Common myeloid progenitor, CD34-positive (primary cell): ENCODE measurements around the gene TMEM150B.

Experiments
- CTCF ChIA-PET: fragments of 350-600 bp; sonication (Branson Sonifier 250); formaldehyde crosslinking; loops from one replicate; lab custom pipeline; 2021; ENCODE audit warnings: antibody characterized with exemption; lab: Charles Lee
- POLR2A ChIA-PET: fragments of 350-600 bp; sonication (Branson Sonifier 250); formaldehyde crosslinking; loops from one replicate; lab custom pipeline; 2021; ENCODE audit warnings: antibody characterized with exemption; lab: Charles Lee
- DNase-seq, 3 donors: peaks; one replicate each; pipeline versions ENCODE4 v3.0.0 to v3.0.0-alpha.2; 2013
- H3K27ac ChIP-seq, 2 experiments: 1 replicate in 1 of 2; 2 replicates in 1 of 2; pipeline ENCODE4 v1.7.0; 2013; ENCODE audit warnings: inconsistent platforms in 2 of 2, low read length in 2 of 2, mild to moderate bottlenecking in 2 of 2, low read depth in 1 of 2, moderate library complexity in 1 of 2; ENCODE audit not compliant: severe bottlenecking in 2 of 2, insufficient read depth in 1 of 2, poor library complexity in 1 of 2
- H3K27me3 ChIP-seq, 5 experiments: replicated peaks in 2 of 5; 1 replicate in 3 of 5; 2 replicates in 2 of 5; pipeline versions ENCODE4 v1.6.1 to v1.7.0; 2013; ENCODE audit warnings: low read length in 4 of 5, mild to moderate bottlenecking in 2 of 5, moderate library complexity in 2 of 5, inconsistent platforms in 1 of 5; ENCODE audit not compliant: insufficient read depth in 5 of 5, control insufficient read depth in 4 of 5
- H3K36me3 ChIP-seq, 4 experiments: 1 replicate in 2 of 4; 2 replicates in 2 of 4; pipeline versions ENCODE4 v1.6.1 to v1.7.0; 2013; ENCODE audit warnings: low read length in 3 of 4, control low read depth in 1 of 4, mild to moderate bottlenecking in 1 of 4; ENCODE audit not compliant: control insufficient read depth in 4 of 4, insufficient read depth in 4 of 4
- H3K4me1 ChIP-seq, 4 experiments: 1 replicate in 3 of 4; 2 replicates in 1 of 4; pipeline versions ENCODE4 v1.6.1 to v1.7.1; 2013; ENCODE audit warnings: low read length in 3 of 4, mild to moderate bottlenecking in 3 of 4, control low read depth in 1 of 4, inconsistent platforms in 1 of 4, moderate library complexity in 1 of 4; ENCODE audit not compliant: control insufficient read depth in 4 of 4, insufficient read depth in 4 of 4; ENCODE audit errors: control extremely low read depth in 1 of 4
- H3K4me3 ChIP-seq, 7 experiments: 1 replicate in 4 of 7; 2 replicates in 3 of 7; pipeline versions ENCODE4 v1.5.1 to v1.7.0; 2013; ENCODE audit warnings: mild to moderate bottlenecking in 7 of 7, low read length in 6 of 7, moderate library complexity in 6 of 7, inconsistent platforms in 2 of 7, low read depth in 2 of 7, control low read depth in 1 of 7; ENCODE audit not compliant: insufficient read depth in 4 of 7, control insufficient read depth in 1 of 7; ENCODE audit errors: extremely low read depth in 1 of 7
- H3K9me3 ChIP-seq, 5 experiments: 1 replicate in 4 of 5; 2 replicates in 1 of 5; pipeline versions ENCODE4 v1.6.1 to v1.7.1; 2013; ENCODE audit warnings: low read length in 4 of 5, mild to moderate bottlenecking in 2 of 5, inconsistent platforms in 1 of 5, low read depth in 1 of 5, moderate library complexity in 1 of 5; ENCODE audit not compliant: control insufficient read depth in 4 of 5, insufficient read depth in 2 of 5; ENCODE audit errors: control extremely low read depth in 1 of 5
- WGBS: methylation state at CpG from one replicate; pipeline ENCODE4 v1.1.5; 2013; ENCODE audit not compliant: insufficient coverage; 5-methylcytosine and 5-hydroxymethylcytosine counted together

TMEM150B gene

GRCh38 chr19:55272142-55272541 is 53.0 kb downstream of the TMEM150B start:
- WGBS: 98% methylated on average over 17 of the region's 18 CpGs
- ChIA-PET CTCF (no interaction called here), POLR2A (no interaction called here)
- Histone ChIP-seq H3K4me3 (no peak overlapping the region), H3K27ac (no peak overlapping the region), H3K9me3 (no peaks in the 10 kb centered on the region), H3K27me3 (no peaks in the 10 kb centered on the region), H3K4me1 (no peaks in the 10 kb centered on the region), H3K36me3 (peaks cover 7 to 48% (median 35%) of the 10 kb centered on the region in 4 experiments)
- no peak for DNase-seq

- H3K36me3 ChIP-seq: peaks cover 7 to 44% (median 28%) of the 10 kb centered on the region in 4 experiments
- H3K27ac ChIP-seq: no peak overlapping the region
- ChIA-PET CTCF (interaction anchor here (1.3 kb wide), 1 partner anchor 11 kb away, joined by 5 read pairs; no protein-coding TSS in a partner anchor), POLR2A (no interaction called here)
- no peaks in the 10 kb centered on the region for H3K4me1 ChIP-seq
- WGBS: 91% methylated on average over 20 of the region's 25 CpGs
- H3K9me3 ChIP-seq: peaks cover 0 to 5% (median 0%) of the 10 kb centered on the region in 5 experiments
- H3K4me3 ChIP-seq: no peak overlapping the region
- DNase-seq: peak in 1 of 3 donors; percentile 47
- H3K27me3 ChIP-seq: no peaks in the 10 kb centered on the region
Measured at GRCh38 chr19:55270172-55270942, 54.8 kb downstream of the TMEM150B start.

DNA sequence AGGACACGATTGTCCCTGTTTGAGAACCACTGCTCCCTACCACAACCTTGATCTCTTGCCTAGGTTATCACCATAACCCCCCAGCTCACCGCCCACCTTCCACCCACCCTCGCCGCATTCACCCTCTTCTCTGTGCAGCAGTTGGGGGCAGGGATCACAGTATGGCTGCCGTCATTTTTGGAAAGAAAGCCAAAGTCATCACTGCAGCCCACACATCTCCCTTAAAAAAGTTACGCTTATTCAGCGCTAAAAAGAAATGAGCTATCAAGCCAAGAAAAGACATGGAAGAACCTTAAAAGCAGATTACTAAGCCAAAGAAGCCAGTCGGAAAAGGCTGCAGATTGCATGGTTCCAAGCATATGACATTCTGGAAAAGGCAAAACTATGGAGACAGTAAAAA is 55.8 kb downstream of the TMEM150B start:
- Histone ChIP-seq H3K4me3 (no peak overlapping the region), H3K9me3 (peaks cover 0 to 5% (median 0%) of the 10 kb centered on the region in 5 experiments), H3K4me1 (no peaks in the 10 kb centered on the region), H3K27me3 (no peaks in the 10 kb centered on the region), H3K36me3 (peaks cover 7 to 38% (median 24%) of the 10 kb centered on the region in 4 experiments), H3K27ac (no peak overlapping the region)
- WGBS: 97% methylated on average over 7 of the region's 8 CpGs
- ChIA-PET CTCF (interaction anchor here (1.2 kb wide), 1 partner anchor 16 kb away, joined by 3 read pairs; no protein-coding TSS in a partner anchor), POLR2A (interaction anchor here (0.7 kb wide), 1 partner anchor 114 kb away, joined by 3 read pairs; no protein-coding TSS in a partner anchor)
- DNase-seq: no peak

GRCh38 chr19:55266840-55267239 is 58.3 kb downstream of the TMEM150B start:
- H3K4me3 ChIP-seq: no peak overlapping the region
- H3K4me1 ChIP-seq: no peaks in the 10 kb centered on the region
- H3K27me3 ChIP-seq: no peaks in the 10 kb centered on the region
- peaks cover 3 to 25% (median 16%) of the 10 kb centered on the region in 4 experiments for H3K36me3 ChIP-seq
- H3K27ac ChIP-seq: no peak overlapping the region
- no peak for DNase-seq
- CTCF ChIA-PET: interaction anchor here (1.1 kb wide), 1 partner anchor 10 kb away, joined by 3 read pairs; no protein-coding TSS in a partner anchor
- peaks cover 0 to 5% (median 0%) of the 10 kb centered on the region in 5 experiments for H3K9me3 ChIP-seq
- POLR2A ChIA-PET: no interaction called here
- 100% methylated on average over 3 of the region's 4 CpGs for WGBS

DNA sequence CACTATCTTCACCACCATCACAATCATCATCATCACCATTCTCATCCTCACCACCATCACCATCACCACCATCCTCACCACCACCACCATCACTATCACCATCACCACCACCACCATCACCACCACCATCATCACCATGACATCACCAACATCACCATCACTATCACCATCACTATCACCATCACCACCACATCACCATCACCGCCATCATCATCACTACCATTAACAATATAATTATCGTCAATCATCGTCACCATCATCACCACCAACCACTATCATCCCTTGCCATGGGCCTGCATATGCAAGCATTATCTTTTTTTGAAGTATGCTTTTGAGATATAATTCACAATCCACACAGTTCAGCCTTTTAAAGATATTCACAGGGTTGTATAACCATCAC is 58.7 kb downstream of the TMEM150B start:
- Histone ChIP-seq H3K36me3 (peaks cover 1 to 25% (median 14%) of the 10 kb centered on the region in 4 experiments), H3K4me3 (no peak overlapping the region), H3K27ac (no peak overlapping the region), H3K9me3 (peaks cover 0 to 5% (median 0%) of the 10 kb centered on the region in 5 experiments), H3K27me3 (no peaks in the 10 kb centered on the region), H3K4me1 (no peaks in the 10 kb centered on the region)
- no peak for DNase-seq
- ChIA-PET POLR2A (no interaction called here), CTCF (interaction anchor here (1.1 kb wide), 1 partner anchor 10 kb away, joined by 3 read pairs; no protein-coding TSS in a partner anchor)
- 92% methylated on average over 2 of the region's 3 CpGs for WGBS

- H3K9me3 ChIP-seq: peaks cover 0 to 5% (median 0%) of the 10 kb centered on the region in 5 experiments
- no peak overlapping the region for H3K27ac ChIP-seq
- peaks cover 0 to 25% (median 13%) of the 10 kb centered on the region in 4 experiments for H3K36me3 ChIP-seq
- 100% methylated on average over 4 of the region's 12 CpGs for WGBS
- no peak overlapping the region for H3K4me3 ChIP-seq
- ChIA-PET CTCF (no interaction called here), POLR2A (interaction anchor here (0.6 kb wide), 1 partner anchor 8 kb away, joined by 4 read pairs; no protein-coding TSS in a partner anchor)
- H3K27me3 ChIP-seq: no peaks in the 10 kb centered on the region
- no peaks in the 10 kb centered on the region for H3K4me1 ChIP-seq
- DNase-seq: no peak
Measured at GRCh38 chr19:55265723-55266386, 59.3 kb downstream of the TMEM150B start.
